MV-4-11 (cell line): ENCODE data around the gene L3MBTL2.
"Not testable (repeated sequence)": the region's sequence is repeated elsewhere in the genome, so short reads cannot be mapped to it uniquely, and the experiment has no call there.

Source experiments
- DNase-seq: peaks from one replicate; lab custom pipeline; 2025; lab: John Stamatoyannopoulos, UW

Gene L3MBTL2

GRCh38 chr22:41241133-41241676, 36.1 kb downstream of the L3MBTL2 start:
- no peak for DNase-seq

- peak; percentile 44 for DNase-seq
These were observed 37.4 kb downstream of the L3MBTL2 start for GRCh38 chr22:41242396-41243117.

- no peak for DNase-seq
These were observed 38.2 kb downstream of the L3MBTL2 start for GRCh38 chr22:41243361-41243760.

- DNase-seq: no peak
These were observed 40.9 kb downstream of the L3MBTL2 start for GRCh38 chr22:41245917-41246499.

- DNase-seq: no peak
These were observed 42.6 kb downstream of the L3MBTL2 start for GRCh38 chr22:41247703-41248102.

DNA sequence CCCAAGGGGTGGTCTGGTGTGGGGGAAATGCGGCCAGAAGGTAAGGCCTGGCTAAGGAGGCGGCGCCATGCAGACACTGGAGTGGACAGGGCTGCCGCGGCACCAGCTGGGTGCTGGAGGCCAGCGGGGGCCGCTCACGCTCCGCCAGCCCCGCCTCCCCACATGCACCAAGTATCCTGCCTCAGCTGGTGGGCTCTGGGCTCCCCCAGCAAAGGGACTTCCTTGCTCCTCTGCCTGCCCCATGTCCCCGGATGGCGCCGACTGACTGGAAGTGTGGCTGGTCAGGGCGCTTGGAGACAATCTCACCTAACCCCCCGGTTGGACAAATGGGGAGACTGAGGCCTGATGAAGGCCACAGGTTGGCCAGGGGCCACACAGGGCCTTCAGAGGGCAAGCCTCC, 43.2 kb downstream of the L3MBTL2 start:
- no peak for DNase-seq

DNA sequence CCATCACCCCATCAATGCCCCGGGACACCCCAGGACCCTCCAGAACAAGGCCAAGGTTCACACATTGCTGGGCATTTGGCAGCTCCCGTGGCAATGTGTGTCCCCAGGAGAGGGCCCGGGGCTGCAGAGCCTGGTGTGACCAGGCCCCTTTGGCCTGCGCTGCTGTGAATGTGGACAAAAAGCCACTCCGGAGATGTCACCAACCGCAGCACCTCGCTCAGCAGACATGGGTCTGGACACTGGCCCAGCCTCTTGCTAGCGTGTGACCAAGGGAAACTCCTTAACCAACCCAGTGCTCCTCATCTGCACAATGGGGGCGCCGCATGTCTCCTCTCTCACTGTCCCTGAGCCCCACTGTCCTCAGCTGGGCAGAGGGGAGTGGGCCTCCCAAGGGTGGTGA, 43.6 kb downstream of the L3MBTL2 start:
- DNase-seq: no peak

DNA sequence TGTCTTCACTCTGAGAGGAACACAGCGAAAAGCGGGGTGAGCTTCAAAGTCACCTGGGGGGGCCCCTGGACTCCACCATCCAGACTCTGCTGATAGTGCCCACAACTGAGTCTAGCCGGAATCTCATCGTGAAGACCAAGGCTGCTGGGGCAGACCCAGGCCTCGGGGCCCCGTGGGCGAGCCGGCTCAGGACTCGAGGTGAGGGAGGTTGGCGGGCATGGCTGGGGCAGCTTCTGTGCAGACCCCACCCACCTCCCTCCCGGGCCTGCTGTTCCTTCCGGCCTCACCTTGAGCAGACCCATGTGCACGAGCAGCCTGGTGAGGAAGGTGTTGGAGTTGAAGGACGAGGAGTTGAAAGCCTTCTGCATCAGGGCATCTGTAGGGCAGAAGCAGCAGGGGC, 44.3 kb downstream of the L3MBTL2 start:
- no peak for DNase-seq

- DNase-seq: no peak
These were observed 45.0 kb downstream of the L3MBTL2 start for GRCh38 chr22:41250127-41250526.

DNA sequence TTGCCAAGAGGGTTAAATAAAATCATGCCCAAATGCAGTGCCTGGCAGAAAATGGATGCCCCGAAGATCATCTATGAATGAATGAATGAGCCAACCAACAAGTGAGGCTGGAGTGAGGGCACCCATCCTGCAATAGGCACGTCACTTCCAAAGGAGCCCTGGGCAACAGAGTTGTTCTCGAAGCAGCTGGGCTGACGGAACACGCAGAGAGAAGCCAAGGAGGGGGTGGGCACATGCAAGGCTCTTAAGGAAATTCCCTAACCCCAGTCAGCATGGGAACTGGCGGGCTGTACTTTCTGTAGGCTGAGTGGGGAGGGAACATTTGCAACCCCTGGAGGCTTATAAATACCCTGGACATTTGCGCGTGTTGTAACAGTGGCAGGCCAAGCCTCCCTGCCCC, 47.3 kb downstream of the L3MBTL2 start:
- DNase-seq: no peak

DNA sequence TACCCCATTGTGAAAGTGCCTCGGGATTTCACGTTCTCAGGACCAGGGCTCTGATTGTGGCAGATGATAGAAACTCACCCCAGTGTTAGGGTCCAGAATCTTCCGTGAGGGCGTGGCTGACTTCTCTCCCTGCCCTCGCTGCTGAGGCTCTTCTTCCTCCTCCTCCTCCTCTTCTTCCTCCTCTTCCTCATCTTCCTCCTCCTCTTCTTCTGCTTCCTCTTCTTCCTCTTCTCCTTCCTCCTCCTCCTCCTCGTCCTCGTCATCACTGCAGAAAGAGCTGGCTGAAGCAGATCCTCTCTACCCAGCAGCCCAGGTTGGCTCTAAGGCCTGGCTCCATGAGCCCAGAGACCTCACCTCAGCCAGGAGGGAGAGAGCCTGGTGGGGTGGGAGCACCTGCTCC, 49.1 kb downstream of the L3MBTL2 start:
- DNase-seq: no peak

- DNase-seq: no peak
These were observed 51.4 kb downstream of the L3MBTL2 start for GRCh38 chr22:41256254-41257253.

DNA sequence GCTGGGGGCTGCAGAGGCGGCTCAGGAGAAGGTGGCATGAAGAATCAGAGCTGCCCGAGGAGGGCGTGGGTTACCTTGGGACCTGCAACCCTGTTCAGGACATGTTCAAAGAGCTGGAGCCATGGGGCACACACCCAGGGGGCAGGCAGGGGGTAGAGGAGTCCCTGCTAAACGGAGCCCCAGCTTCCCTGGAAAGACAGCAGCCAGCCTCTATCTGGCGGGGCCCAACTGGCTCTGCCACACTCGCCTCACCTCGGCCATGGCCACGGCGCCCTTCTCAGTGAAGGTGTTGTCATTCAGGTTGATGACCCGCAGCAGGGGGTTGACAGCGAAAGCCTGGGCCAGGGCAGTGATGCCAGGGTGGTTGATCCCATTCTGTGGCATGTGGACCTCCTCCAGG, 52.6 kb downstream of the L3MBTL2 start:
- DNase-seq: no peak

DNA sequence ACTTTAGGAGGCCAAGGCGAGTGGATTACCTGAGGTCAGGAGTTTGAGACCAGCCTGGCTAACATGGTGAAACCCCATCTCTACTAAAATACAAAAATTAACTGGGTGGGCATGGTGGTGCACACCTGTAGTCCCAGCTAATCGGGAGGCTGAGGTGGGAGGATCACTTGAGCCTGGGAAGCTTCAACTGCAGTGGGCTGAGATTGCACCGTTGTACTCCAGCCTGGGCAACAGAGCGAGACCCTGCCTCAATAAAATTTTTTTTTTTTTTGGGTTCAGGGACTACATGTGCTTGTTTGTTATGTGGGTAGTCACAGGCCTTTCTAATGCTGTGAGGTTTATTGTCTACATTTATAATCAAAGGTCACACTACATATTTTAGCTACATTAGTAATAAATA, 54.6 kb downstream of the L3MBTL2 start:
- DNase-seq: not testable (repeated sequence)

DNA sequence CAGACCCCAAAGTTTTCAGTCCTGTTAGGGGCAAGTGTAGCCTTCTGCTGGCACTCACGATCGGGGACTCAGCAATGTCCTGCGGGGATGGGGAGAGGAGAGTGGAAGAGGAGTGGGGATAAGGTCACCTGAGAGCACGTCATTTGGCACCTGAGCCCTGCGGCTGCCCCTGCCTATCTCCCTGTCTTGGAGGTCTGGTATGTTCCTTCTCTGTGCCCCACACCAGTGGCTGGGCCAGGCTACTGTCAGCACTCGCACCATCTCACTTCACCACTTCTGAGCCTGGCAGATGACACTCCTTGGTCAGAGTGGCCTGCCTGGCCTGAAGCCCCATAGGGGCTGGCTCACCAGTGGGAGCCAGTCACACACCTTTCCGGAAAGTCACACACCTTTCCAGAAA, 55.8 kb downstream of the L3MBTL2 start:
- DNase-seq: no peak

- DNase-seq: no peak
These were observed 56.6 kb downstream of the L3MBTL2 start for GRCh38 chr22:41261541-41262249.

GRCh38 chr22:41262250-41262765, 57.2 kb downstream of the L3MBTL2 start:
- DNase-seq: no peak

DNA sequence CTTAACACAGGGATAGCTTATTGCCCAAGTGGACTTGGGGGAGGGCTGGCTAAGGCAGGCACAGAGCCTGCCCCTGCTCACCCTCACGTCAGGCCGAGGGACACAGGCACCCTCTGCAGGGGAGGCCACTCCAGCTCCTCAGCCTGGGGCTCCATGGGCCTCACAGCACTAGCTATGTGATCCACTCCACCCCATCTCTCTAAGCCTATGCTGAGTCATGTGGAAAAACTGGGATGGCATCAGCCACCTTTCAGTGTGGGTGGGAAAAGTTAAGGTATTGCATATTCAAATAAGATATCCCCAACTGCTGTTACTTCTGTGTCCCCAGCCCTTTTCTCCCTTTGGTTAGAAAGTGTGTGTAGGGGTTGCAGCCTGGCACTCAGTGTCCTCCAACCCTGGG, 58.6 kb downstream of the L3MBTL2 start:
- no peak for DNase-seq

DNA sequence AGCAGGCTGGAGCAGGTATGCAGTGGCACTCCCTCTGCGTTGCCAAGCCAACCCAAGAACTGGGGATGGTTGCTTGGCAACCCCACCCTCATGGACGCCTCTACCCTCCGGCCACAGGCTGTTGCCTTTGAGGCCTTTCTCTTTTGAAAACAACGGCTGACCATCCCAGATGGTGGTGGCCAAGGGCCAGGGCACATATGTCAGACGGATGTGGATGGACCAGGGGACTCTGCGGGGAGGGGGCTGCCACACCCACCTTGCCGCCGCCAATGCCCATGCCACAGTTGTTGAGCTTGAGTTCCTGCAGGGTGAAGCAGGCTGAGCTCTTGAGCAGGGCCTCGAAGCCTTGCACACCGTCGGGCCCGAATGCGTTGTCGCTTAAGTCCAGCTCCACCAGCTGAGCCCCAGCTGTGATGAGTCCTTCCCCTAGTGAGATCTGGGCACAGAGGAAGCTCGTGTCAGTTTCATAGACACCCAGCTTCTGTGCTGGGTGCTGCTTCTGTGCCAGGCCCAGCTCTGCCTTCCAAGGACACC, 59.4 kb downstream of the L3MBTL2 start:
- no peak for DNase-seq

GRCh38 chr22:41267958-41268357, 62.8 kb downstream of the L3MBTL2 start:
- DNase-seq: no peak

- DNase-seq: no peak
These were observed 66.7 kb downstream of the L3MBTL2 start for GRCh38 chr22:41271787-41272186.
